Neural progenitor cell (in vitro differentiated cells): ENCODE data around the gene ANAPC16.

Source experiments
- CTCF ChIP-seq: fragments of 200-600 bp; sonication (generic); IDR thresholded peaks from 2 replicates; pipeline ENCODE4 v1.5.1; 2017; ENCODE audit warnings: antibody characterized with exemption, mild to moderate bottlenecking
- EZH2 ChIP-seq: fragments of 200-600 bp; sonication (generic); IDR thresholded peaks from 2 replicates; pipeline ENCODE4 v1.6.1; 2017; ENCODE audit warnings: antibody characterized with exemption, mild to moderate bottlenecking, moderate library complexity
- EZH2phosphoT487 ChIP-seq: fragments of 200-600 bp; sonication (generic); IDR thresholded peaks from 2 replicates; pipeline ENCODE4 v1.6.1; 2017; ENCODE audit warnings: antibody characterized with exemption

- no peak for TF ChIP-seq EZH2
- no peak for TF ChIP-seq CTCF
- TF ChIP-seq EZH2phosphoT487 = no peak
Observed at GRCh38 chr10:72186982-72187330, 28.9 kb upstream of the ANAPC16 start.
